HepG2 (cell line): ENCODE results near the gene NFE2L1. TPM values are rescaled to one million over a fixed set of nuclear protein-coding genes. Genes with fewer than 3 reads are reported as not detected.

Source experiments
- CAMTA2 ChIP-seq: sonication (generic); formaldehyde crosslinking; IDR thresholded peaks from 2 replicates; pipeline ENCODE4 v1.4.0; 2020; ENCODE audit warnings: mild to moderate bottlenecking, missing genetic modification reagents, borderline replicate concordance
- ELK4 ChIP-seq: sonication (generic); formaldehyde crosslinking; IDR thresholded peaks from 2 replicates; pipeline ENCODE4 v1.9.0; 2021; ENCODE audit warnings: missing genetic modification reagents, borderline replicate concordance
- ERF ChIP-seq: IDR thresholded peaks from 2 replicates; pipeline ENCODE4 v1.6.1; 2018; ENCODE audit warnings: missing biosample characterization, missing genetic modification reagents
- MIER3 ChIP-seq: IDR thresholded peaks from 2 replicates; pipeline ENCODE4 v1.6.1; 2016; ENCODE audit warnings: missing compliant biosample characterization, borderline replicate concordance
- MTA1 ChIP-seq: sonication (generic); formaldehyde crosslinking; IDR thresholded peaks from 2 replicates; pipeline ENCODE4 v1.4.0; 2020; ENCODE audit warnings: missing genetic modification reagents, mild to moderate bottlenecking, borderline replicate concordance
- PBX2 ChIP-seq: IDR thresholded peaks from 2 replicates; pipeline ENCODE4 v1.6.1; 2016; ENCODE audit warnings: control low read depth
- RAD51 ChIP-seq: fragments of 450-650 bp; IDR thresholded peaks from 2 replicates; pipeline ENCODE4 v1.6.1; 2016; ENCODE audit warnings: borderline replicate concordance
- SKIL ChIP-seq: sonication (generic); formaldehyde crosslinking; IDR thresholded peaks from 2 replicates; pipeline ENCODE4 v1.8.0; 2022; ENCODE audit warnings: missing genetic modification reagents, mild to moderate bottlenecking, moderate library complexity, borderline replicate concordance
- TOE1 ChIP-seq: sonication (generic); formaldehyde crosslinking; IDR thresholded peaks from 2 replicates; pipeline ENCODE4 v1.4.0; 2020; ENCODE audit warnings: mild to moderate bottlenecking, missing genetic modification reagents
- ZBTB21 ChIP-seq: sonication (generic); formaldehyde crosslinking; IDR thresholded peaks from 2 replicates; pipeline ENCODE4 v1.4.0; 2020; ENCODE audit warnings: missing genetic modification reagents
- ZHX1 ChIP-seq: sonication (generic); formaldehyde crosslinking; IDR thresholded peaks from 2 replicates; pipeline ENCODE4 v1.8.1; 2022; ENCODE audit warnings: low read depth, mild to moderate bottlenecking, missing genetic modification reagents
- ZNF263 ChIP-seq: sonication (generic); formaldehyde crosslinking; IDR thresholded peaks from 2 replicates; pipeline ENCODE4 v1.4.0; 2020; ENCODE audit warnings: missing genetic modification reagents
- ZNF292 ChIP-seq: sonication (generic); formaldehyde crosslinking; IDR thresholded peaks from 2 replicates; pipeline ENCODE4 v1.8.1; 2022; ENCODE audit warnings: mild to moderate bottlenecking, low read depth, missing genetic modification reagents, borderline replicate concordance
- ZNF468 ChIP-seq: sonication (generic); formaldehyde crosslinking; IDR thresholded peaks from 2 replicates; pipeline ENCODE4 v1.8.0; 2022; ENCODE audit warnings: mild to moderate bottlenecking, moderate library complexity, missing genetic modification reagents
- ZNF484 ChIP-seq: sonication (generic); formaldehyde crosslinking; IDR thresholded peaks from 2 replicates; pipeline ENCODE4 v1.5.1; 2020; ENCODE audit warnings: mild to moderate bottlenecking, low read depth, missing genetic modification reagents, borderline replicate concordance
- ZNF883 ChIP-seq: sonication (generic); formaldehyde crosslinking; IDR thresholded peaks from 2 replicates; pipeline ENCODE4 v1.5.1; 2020; ENCODE audit warnings: mild to moderate bottlenecking, missing genetic modification reagents; ENCODE audit errors: not compliant biosample characterization
- ZZZ3 ChIP-seq: sonication (generic); formaldehyde crosslinking; IDR thresholded peaks from 2 replicates; pipeline ENCODE4 v1.4.0; 2020; ENCODE audit warnings: missing genetic modification reagents, mild to moderate bottlenecking, borderline replicate concordance
- polyA plus RNA-seq, 8 experiments: library from polyadenylated mRNA; depleted of rRNA in 3 of 8; stranded (reverse) in 7 of 8; unstranded in 1 of 8; fragments of >200 nt; fragmentation: Illumina TruSeq in 4 of 8; extraction: Trizol in 4 of 8; gene quantifications; 2 replicates each; pipeline versions ENCODE4 v1.2.1 to v1.2.3, GENCODE V29; 2011 to 2016; ENCODE audit warnings: low read depth in 4 of 8, missing spikeins in 1 of 8, mixed read lengths in 1 of 8; ENCODE audit not compliant: insufficient read depth in 1 of 8
- total RNA-seq, 5 experiments: library from RNA; depleted of rRNA; stranded (reverse); fragments of >200 nt; fragmentation: Illumina TruSeq; extraction: Trizol; gene quantifications; 2 replicates each; pipeline ENCODE4 v1.2.3, GENCODE V29; 2016; ENCODE audit warnings: low read depth in 1 of 5

Gene NFE2L1
- total and polyA plus RNA-seq, 2 of the 13 experiments (the other 11 are each of a cell fraction or from before 2014, with no cell fraction given) = 67.0 to 234 TPM

- TF ChIP-seq ZNF292 = 0 out of 2 replicates have a peak, but pooled peaks have one; percentile 29
- TF ChIP-seq ZNF263 = no peak
- no peak for TF ChIP-seq SKIL
- 0 out of 2 replicates have a peak, but pooled peaks have one; percentile 57 for TF ChIP-seq ZNF484
- no peak for TF ChIP-seq ZNF883
- no peak for TF ChIP-seq RAD51
- TF ChIP-seq ELK4 (CRISPR knock-in tag) = peak; percentile 69; the same call in 1 of the 2 replicates
- peak; percentile 29; the same call in 1 of the 2 replicates for TF ChIP-seq MTA1 (CRISPR knock-in tag)
- TF ChIP-seq PBX2 (CRISPR knock-in tag) = no peak
- no peak for TF ChIP-seq TOE1
- no peak for TF ChIP-seq ZZZ3 (CRISPR knock-in tag)
- TF ChIP-seq ZBTB21 (CRISPR knock-in tag) = no peak
- TF ChIP-seq ERF (CRISPR knock-in tag) = no peak
- no peak for TF ChIP-seq CAMTA2
- no peak for TF ChIP-seq MIER3 (CRISPR knock-in tag)
- peak; percentile 56; the same call in 1 of the 2 replicates for TF ChIP-seq ZHX1
- no peak; the same call in 1 of the 2 replicates for TF ChIP-seq ZNF468
Observed at GRCh38 chr17:48037036-48037837, 10.9 kb upstream of the NFE2L1 start, which contains the start of gene COPZ2 (continued).
